K562 (cell line): ENCODE results near the gene RNF167. TPM values are rescaled to one million over a fixed set of nuclear protein-coding genes. Genes with fewer than 3 reads are reported as not detected.

Source experiments
- CHD1 ChIP-seq: fragments of 200-600 bp; sonication (generic); IDR thresholded peaks from one replicate; pipeline ENCODE4 v1.6.1; 2012; ENCODE audit warnings: mild to moderate bottlenecking, moderate library complexity, low read length, inconsistent platforms
- DDX20 ChIP-seq: fragments of 450-650 bp; IDR thresholded peaks from 2 replicates; pipeline ENCODE4 v1.6.1; 2016; ENCODE audit warnings: missing genetic modification characterization, low read depth, mild to moderate bottlenecking, missing compliant biosample characterization, moderate library complexity
- E2F4 ChIP-seq: sonication (generic); formaldehyde crosslinking; IDR thresholded peaks from 2 replicates; pipeline ENCODE4 v1.8.0; 2022; ENCODE audit warnings: mild to moderate bottlenecking, low read depth, missing genetic modification reagents
- FOXA3 ChIP-seq, 2 experiments: fragments of 450-650 bp in 1 of 2; sonication (generic) in 1 of 2; formaldehyde crosslinking; IDR thresholded peaks in 1 of 2; conservative IDR thresholded peaks in 1 of 2; 2 replicates each; pipeline versions ENCODE4 v1.4.0 to v1.8.0; 2020 to 2022; ENCODE audit warnings: mild to moderate bottlenecking in 2 of 2, missing genetic modification reagents in 1 of 2
- GTF2A2 ChIP-seq: IDR thresholded peaks from 2 replicates; pipeline ENCODE4 v1.6.1; 2016; ENCODE audit warnings: mild to moderate bottlenecking, missing genetic modification characterization, missing compliant biosample characterization
- LARP7 ChIP-seq: fragments of 450-650 bp; IDR thresholded peaks from 2 replicates; pipeline ENCODE4 v1.6.1; 2016
- POLR2AphosphoS5 ChIP-seq: IDR thresholded peaks from 2 replicates; pipeline ENCODE4 v1.6.1; 2011; ENCODE audit warnings: mild to moderate bottlenecking, low read depth, low read length, moderate library complexity; ENCODE audit not compliant: control insufficient read depth, insufficient read depth
- PREB ChIP-seq: sonication (generic); formaldehyde crosslinking; IDR thresholded peaks from 2 replicates; pipeline ENCODE4 v1.8.1; 2023; ENCODE audit warnings: mild to moderate bottlenecking, missing genetic modification reagents
- PTBP1 ChIP-seq: fragments of 200-400 bp; formaldehyde crosslinking; IDR thresholded peaks from 2 replicates; pipeline ENCODE4 v1.6.1; 2017; ENCODE audit warnings: low read depth, low read length
- RBM25 ChIP-seq: fragments of 200-400 bp; formaldehyde crosslinking; IDR thresholded peaks from 2 replicates; pipeline ENCODE4 v1.6.1; 2018; ENCODE audit warnings: low read length, low read depth, moderate library complexity; ENCODE audit not compliant: severe bottlenecking
- TAF1 ChIP-seq: IDR thresholded peaks from 2 replicates; pipeline ENCODE4 v1.6.1; 2011; ENCODE audit warnings: mild to moderate bottlenecking, low read length, moderate library complexity; ENCODE audit not compliant: insufficient read depth, control insufficient read depth, severe bottlenecking; ENCODE audit errors: extremely low read depth
- TAF7 ChIP-seq: fragments of 450-650 bp; IDR thresholded peaks from 2 replicates; pipeline ENCODE4 v1.6.1; 2016; ENCODE audit warnings: missing genetic modification characterization, missing compliant biosample characterization
- TCF3 ChIP-seq: sonication (generic); formaldehyde crosslinking; IDR thresholded peaks from 2 replicates; pipeline ENCODE4 v1.4.0; 2020; ENCODE audit warnings: mild to moderate bottlenecking, missing genetic modification reagents
- TCF7 ChIP-seq: sonication (generic); IDR thresholded peaks from 2 replicates; pipeline ENCODE4 v1.6.1; 2016; ENCODE audit warnings: antibody characterized with exemption, borderline replicate concordance
- TFAP4 ChIP-seq: sonication (generic); formaldehyde crosslinking; IDR thresholded peaks from 2 replicates; pipeline ENCODE4 v1.8.0; 2022; ENCODE audit warnings: missing genetic modification reagents, mild to moderate bottlenecking, moderate library complexity, borderline replicate concordance
- ZNF24 ChIP-seq: fragments of 450-650 bp; IDR thresholded peaks from 2 replicates; pipeline ENCODE4 v1.6.1; 2016
- ZNF740 ChIP-seq, 3 experiments: fragments of 200-800 bp in 1 of 3; sonication (Bioruptor generic) in 1 of 3; sonication (generic) in 1 of 3; formaldehyde crosslinking in 1 of 3; IDR thresholded peaks; 2 replicates each; pipeline versions ENCODE4 v1.6.1 to v1.8.0; 2016 to 2022; ENCODE audit warnings: mild to moderate bottlenecking in 2 of 3, missing compliant biosample characterization in 2 of 3, missing genetic modification characterization in 2 of 3, missing genetic modification reagents in 1 of 3
- polyA plus RNA-seq, 8 experiments: library from polyadenylated mRNA; depleted of rRNA in 4 of 8; stranded (reverse) in 5 of 8; unstranded in 3 of 8; fragments of >200 nt; fragmentation: Nextera tagmentation in 2 of 8; fragmentation: Illumina TruSeq in 1 of 8; extraction: Ambion mirVana in 2 of 8; extraction: Trizol in 1 of 8; gene quantifications; 2 replicates each; pipeline versions ENCODE4 v1.2.1 to v1.2.3, GENCODE V29; 2011 to 2014; ENCODE audit warnings: inconsistent platforms in 1 of 8, missing spikeins in 1 of 8
- total RNA-seq, 7 experiments: library from RNA; depleted of rRNA in 6 of 7; stranded (reverse); fragments of >200 nt in 6 of 7; fragmentation: Illumina TruSeq in 2 of 7; extraction: Trizol in 2 of 7; gene quantifications; 2 replicates each; pipeline versions ENCODE4 v1.2.1 to v1.2.3, GENCODE V29; 2011 to 2021; ENCODE audit warnings: low replicate concordance in 1 of 7
- TF ChIP-seq, protein P1 (sequence below): fragments of 450-650 bp; IDR thresholded peaks from 2 replicates; pipeline ENCODE4 v1.6.1; 2014; ENCODE audit warnings: low read depth, mild to moderate bottlenecking, moderate library complexity, borderline replicate concordance
- TF ChIP-seq, protein P2 (sequence below): fragments of 450-650 bp; IDR thresholded peaks from 2 replicates; pipeline ENCODE4 v1.6.1; 2016

RNF167 gene
- total and polyA plus RNA-seq, 9 of the 15 experiments (the other 6 are each of a cell fraction or from before 2014, with no cell fraction given) = 16.5 to 143 (median 45.5) TPM

- TF ChIP-seq, protein P1, sequence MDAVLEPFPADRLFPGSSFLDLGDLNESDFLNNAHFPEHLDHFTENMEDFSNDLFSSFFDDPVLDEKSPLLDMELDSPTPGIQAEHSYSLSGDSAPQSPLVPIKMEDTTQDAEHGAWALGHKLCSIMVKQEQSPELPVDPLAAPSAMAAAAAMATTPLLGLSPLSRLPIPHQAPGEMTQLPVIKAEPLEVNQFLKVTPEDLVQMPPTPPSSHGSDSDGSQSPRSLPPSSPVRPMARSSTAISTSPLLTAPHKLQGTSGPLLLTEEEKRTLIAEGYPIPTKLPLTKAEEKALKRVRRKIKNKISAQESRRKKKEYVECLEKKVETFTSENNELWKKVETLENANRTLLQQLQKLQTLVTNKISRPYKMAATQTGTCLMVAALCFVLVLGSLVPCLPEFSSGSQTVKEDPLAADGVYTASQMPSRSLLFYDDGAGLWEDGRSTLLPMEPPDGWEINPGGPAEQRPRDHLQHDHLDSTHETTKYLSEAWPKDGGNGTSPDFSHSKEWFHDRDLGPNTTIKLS = no peak
- TF ChIP-seq TAF1 = no peak
- no peak for TF ChIP-seq TCF7
- no peak for TF ChIP-seq POLR2AphosphoS5
- peak; percentile 14 for TF ChIP-seq RBM25
- TF ChIP-seq GTF2A2 (tag) = no peak
- TF ChIP-seq ZNF740 (CRISPR knock-in tag; IDR thresholded peaks at IDR 0.05) = no peak
- TF ChIP-seq ZNF740 (tag; IDR thresholded peaks at IDR 0.05) = no peak
- no peak for TF ChIP-seq TCF3
- TF ChIP-seq E2F4 (CRISPR knock-in tag) = no peak
- no peak for TF ChIP-seq DDX20 (tag)
- TF ChIP-seq CHD1 = no peak
- no peak for TF ChIP-seq FOXA3 (CRISPR knock-in tag; conservative IDR thresholded peaks at IDR 0.05 in 1 of 2, IDR thresholded peaks at IDR 0.05 in 1 of 2)
- TF ChIP-seq TAF7 (tag) = no peak
- TF ChIP-seq LARP7 = no peak
- no peak for TF ChIP-seq PREB (CRISPR knock-in tag)
- TF ChIP-seq TFAP4 (CRISPR knock-in tag) = no peak
- TF ChIP-seq, protein P2, sequence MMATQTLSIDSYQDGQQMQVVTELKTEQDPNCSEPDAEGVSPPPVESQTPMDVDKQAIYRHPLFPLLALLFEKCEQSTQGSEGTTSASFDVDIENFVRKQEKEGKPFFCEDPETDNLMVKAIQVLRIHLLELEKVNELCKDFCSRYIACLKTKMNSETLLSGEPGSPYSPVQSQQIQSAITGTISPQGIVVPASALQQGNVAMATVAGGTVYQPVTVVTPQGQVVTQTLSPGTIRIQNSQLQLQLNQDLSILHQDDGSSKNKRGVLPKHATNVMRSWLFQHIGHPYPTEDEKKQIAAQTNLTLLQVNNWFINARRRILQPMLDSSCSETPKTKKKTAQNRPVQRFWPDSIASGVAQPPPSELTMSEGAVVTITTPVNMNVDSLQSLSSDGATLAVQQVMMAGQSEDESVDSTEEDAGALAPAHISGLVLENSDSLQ = no peak
- TF ChIP-seq PTBP1 = no peak
- no peak for TF ChIP-seq ZNF24
Measured at GRCh38 chr17:4960279-4960922, 20.3 kb downstream of the RNF167 start (continued).
